Islet precursor cell (in vitro differentiated cells): Measurements from ENCODE around the gene NTMT2.

Experiments
- DNase-seq: peaks from one replicate; pipeline ENCODE4 v3.0.0-alpha.2; 2018

NTMT2 gene

DNA sequence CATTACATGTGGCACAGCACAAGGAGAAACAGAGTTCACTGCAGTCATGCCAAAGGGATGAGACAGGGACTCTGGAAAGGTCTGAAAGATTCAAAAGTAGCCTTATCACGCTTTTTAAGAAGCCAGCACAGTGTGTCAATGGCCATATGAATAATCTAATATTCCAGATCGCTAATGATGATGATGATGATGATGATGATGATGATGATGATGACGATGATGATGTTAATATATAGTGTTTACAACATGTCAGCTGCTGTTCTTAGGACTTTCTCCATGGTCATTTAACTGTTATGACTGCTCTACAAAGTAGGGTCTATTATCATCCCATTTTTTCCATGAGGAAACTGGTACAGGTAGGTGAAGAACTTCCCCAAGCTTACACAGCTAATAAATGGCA lies 64.4 kb downstream of the NTMT2 start:
- no peak for DNase-seq

- DNase-seq = no peak
Measured at GRCh38 chr1:170213596-170213995, 67.8 kb downstream of the NTMT2 start.

- DNase-seq = no peak
Measured at GRCh38 chr1:170214117-170215032, 68.6 kb downstream of the NTMT2 start.

DNA sequence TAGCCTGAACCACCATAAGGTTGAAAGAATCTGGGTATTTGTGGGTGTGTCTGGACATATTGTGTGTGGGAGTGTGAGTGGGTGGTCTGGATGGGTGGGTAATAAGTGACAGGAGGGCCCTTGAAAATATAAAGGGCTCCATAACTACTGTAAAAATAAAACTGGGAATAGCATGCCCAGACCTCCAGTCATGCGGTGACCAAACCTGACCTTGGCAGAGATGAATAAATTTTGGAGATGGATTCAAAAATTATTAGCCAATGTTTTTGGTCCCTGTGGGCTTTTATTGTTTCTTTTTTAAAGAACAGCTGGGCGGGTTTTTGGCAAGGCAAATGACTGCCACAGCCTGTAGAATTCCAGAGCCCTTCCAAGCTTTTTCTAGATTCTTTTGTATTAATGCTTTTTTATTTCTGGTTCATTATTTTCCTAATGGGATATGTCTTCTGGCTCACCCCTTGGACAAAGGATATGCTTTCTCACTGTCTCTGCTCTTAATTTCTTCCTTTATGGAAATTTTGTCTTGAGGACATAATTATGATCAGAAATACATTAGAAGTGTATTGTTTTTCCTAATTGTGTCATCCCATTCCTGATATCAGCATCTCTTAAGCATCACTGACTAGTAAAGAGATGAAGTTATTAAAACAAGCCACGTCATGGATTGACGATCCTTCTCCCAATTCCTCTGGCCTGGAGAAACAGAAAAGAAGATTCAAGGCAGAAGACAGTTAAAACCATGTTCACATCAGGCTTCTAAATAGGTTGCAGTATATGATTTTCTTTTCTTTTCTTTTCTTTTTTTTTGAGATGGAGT lies 69.5 kb downstream of the NTMT2 start:
- DNase-seq = no peak

GRCh38 chr1:170217517-170218256 lies 71.9 kb downstream of the NTMT2 start:
- DNase-seq = no peak

GRCh38 chr1:170218257-170218650 lies 72.5 kb downstream of the NTMT2 start:
- no peak for DNase-seq
